Fibroblast of lung (primary cell): Measurements from ENCODE around the gene SHISAL1. TPM values are rescaled to one million over a fixed set of nuclear protein-coding genes. Genes with fewer than 3 reads are reported as not detected.

Experiments
- DNase-seq, 2 donors: peaks; one replicate each; pipeline versions ENCODE4 v3.0.0 to v3.0.0-alpha.2; 2010; ENCODE audit warnings: low read depth in 2 of 2
- H2AFZ ChIP-seq: 2 replicates; pipeline ENCODE4 v1.5.1; 2012; ENCODE audit warnings: low read length, control low read depth, inconsistent platforms
- H3K27ac ChIP-seq: 2 replicates; pipeline ENCODE4 v1.5.1; 2011; ENCODE audit warnings: low read length, control low read depth; ENCODE audit not compliant: insufficient read depth
- H3K27me3 ChIP-seq: 2 replicates; pipeline ENCODE4 v1.5.1; 2011; ENCODE audit warnings: mild to moderate bottlenecking, low read length; ENCODE audit not compliant: control insufficient read depth, insufficient read depth
- H3K36me3 ChIP-seq: 2 replicates; pipeline ENCODE4 v1.5.1; 2011; ENCODE audit warnings: low read length; ENCODE audit not compliant: control insufficient read depth, insufficient read depth
- H3K4me1 ChIP-seq: 2 replicates; pipeline ENCODE4 v1.5.1; 2011; ENCODE audit warnings: low read length; ENCODE audit not compliant: control insufficient read depth, insufficient read depth; ENCODE audit errors: extremely low read depth
- H3K4me2 ChIP-seq: 2 replicates; pipeline ENCODE4 v1.5.1; 2011; ENCODE audit warnings: low read length, control low read depth; ENCODE audit not compliant: insufficient read depth; ENCODE audit errors: extremely low read depth
- H3K4me3 ChIP-seq, 4 experiments: fragments of 200-600 bp in 1 of 4; sonication (generic) in 1 of 4; replicated peaks in 1 of 4; 2 replicates each; pipeline ENCODE4 v1.5.1; 2011 to 2016; ENCODE audit warnings: low read length in 4 of 4, low read depth in 3 of 4, mild to moderate bottlenecking in 3 of 4, control low read depth in 2 of 4, inconsistent platforms in 1 of 4, mixed read lengths in 1 of 4; ENCODE audit not compliant: insufficient read depth in 1 of 4; ENCODE audit errors: control extremely low read depth in 1 of 4
- H3K79me2 ChIP-seq: 2 replicates; pipeline ENCODE4 v1.5.1; 2012; ENCODE audit warnings: mild to moderate bottlenecking, low read length, inconsistent platforms; ENCODE audit not compliant: control insufficient read depth, insufficient read depth
- H3K9ac ChIP-seq: 2 replicates; pipeline ENCODE4 v1.5.1; 2011; ENCODE audit warnings: mild to moderate bottlenecking, low read length, control low read depth; ENCODE audit not compliant: insufficient read depth
- H3K9me3 ChIP-seq: 2 replicates; pipeline ENCODE4 v1.5.1; 2012; ENCODE audit warnings: low read depth, low read length; ENCODE audit not compliant: control insufficient read depth, insufficient read depth
- H4K20me1 ChIP-seq: 2 replicates; pipeline ENCODE4 v1.5.1; 2011; ENCODE audit warnings: low read length; ENCODE audit not compliant: control insufficient read depth, insufficient read depth; ENCODE audit errors: extremely low read depth
- CTCF ChIP-seq, 2 donors: IDR thresholded peaks in 1 of 2; conservative IDR thresholded peaks in 1 of 2; 1 replicate in 1 of 2; 2 replicates in 1 of 2; pipeline ENCODE4 v1.5.1; 2011 to 2012; ENCODE audit warnings: low read length in 2 of 2, control low read depth in 1 of 2, inconsistent platforms in 1 of 2, low read depth in 1 of 2, mild to moderate bottlenecking in 1 of 2
- EZH2 ChIP-seq: IDR thresholded peaks from 2 replicates; pipeline ENCODE4 v1.5.1; 2012; ENCODE audit warnings: low read length, control low read depth, mild to moderate bottlenecking; ENCODE audit errors: missing control alignments
- polyA plus RNA-seq, 2 donors: library from polyadenylated mRNA; depleted of rRNA in 1 of 2; stranded (reverse) in 1 of 2; unstranded in 1 of 2; fragments of >200 nt; gene quantifications; 2 replicates each; pipeline ENCODE4 v1.2.1, GENCODE V29; 2011 to 2012; ENCODE audit warnings: missing spikeins in 1 of 2
- total RNA-seq: library from RNA; depleted of rRNA; stranded (reverse); fragments of >200 nt; gene quantifications from 2 replicates; pipeline ENCODE4 v1.2.1, GENCODE V29; 2014

SHISAL1 gene
- total and polyA plus RNA-seq, 2 donors (not counting 1 experiment from before 2014, with no cell fraction given): 0.73 to 3.5 TPM

DNA sequence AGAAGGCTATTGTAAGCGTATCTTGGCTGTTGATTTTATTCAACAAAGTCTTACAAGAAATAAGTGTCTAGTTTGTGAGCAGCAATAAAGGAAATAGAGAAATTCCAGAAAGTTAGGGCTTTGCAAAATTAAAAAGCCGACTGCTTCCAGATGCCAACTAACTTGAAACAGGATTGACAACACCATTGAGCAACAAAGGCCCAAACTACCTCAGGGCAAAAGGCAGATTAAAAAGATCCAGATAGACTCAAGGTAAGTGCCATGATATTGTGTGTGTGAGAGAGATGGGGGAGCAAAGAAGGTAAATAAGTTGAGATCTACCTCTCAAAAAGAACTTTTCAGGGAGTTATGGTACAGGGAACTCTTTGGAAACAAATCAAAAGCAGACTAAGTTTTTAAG is 82.9 kb downstream of the SHISAL1 start:
- H3K27ac ChIP-seq: no peak overlapping the region
- H4K20me1 ChIP-seq: no peaks in the 10 kb centered on the region
- no peak for DNase-seq
- H3K9me3 ChIP-seq: no peaks in the 10 kb centered on the region
- H3K36me3 ChIP-seq: no peaks in the 10 kb centered on the region
- TF ChIP-seq CTCF (conservative IDR thresholded peaks at IDR 0.05 in 1 of 2, IDR thresholded peaks at IDR 0.05 in 1 of 2; ENCODE audit: low read depth in 1 of 2, low read length in 2 of 2) (no peak), EZH2 (no peak)
- peaks cover 2% of the 10 kb centered on the region for H3K27me3 ChIP-seq
- no peak overlapping the region for H3K4me2 ChIP-seq
- H3K79me2 ChIP-seq: no peaks in the 10 kb centered on the region
- H3K4me1 ChIP-seq: no peaks in the 10 kb centered on the region
- no peak overlapping the region for H3K4me3 ChIP-seq
- no peak overlapping the region for H3K9ac ChIP-seq
- H2AFZ ChIP-seq: no peak overlapping the region

- H3K4me2 ChIP-seq: no peak overlapping the region
- no peak overlapping the region for H2AFZ ChIP-seq
- no peaks in the 10 kb centered on the region for H3K4me1 ChIP-seq
- no peaks in the 10 kb centered on the region for H3K9me3 ChIP-seq
- no peak overlapping the region for H3K27ac ChIP-seq
- TF ChIP-seq CTCF (conservative IDR thresholded peaks at IDR 0.05 in 1 of 2, IDR thresholded peaks at IDR 0.05 in 1 of 2; ENCODE audit: low read depth in 1 of 2, low read length in 2 of 2) (no peak), EZH2 (no peak)
- H3K9ac ChIP-seq: no peak overlapping the region
- H3K4me3 ChIP-seq: no peak overlapping the region
- H4K20me1 ChIP-seq: no peaks in the 10 kb centered on the region
- DNase-seq: no peak
- H3K27me3 ChIP-seq: peaks cover 2% of the 10 kb centered on the region
- H3K79me2 ChIP-seq: no peaks in the 10 kb centered on the region
- H3K36me3 ChIP-seq: no peaks in the 10 kb centered on the region
Observed at GRCh38 chr22:44229331-44229730, 83.4 kb downstream of the SHISAL1 start.

- H3K4me1 ChIP-seq: no peaks in the 10 kb centered on the region
- no peak overlapping the region for H3K27ac ChIP-seq
- H3K4me3 ChIP-seq: no peak overlapping the region
- no peaks in the 10 kb centered on the region for H4K20me1 ChIP-seq
- H3K27me3 ChIP-seq: peaks cover 2% of the 10 kb centered on the region
- H3K9me3 ChIP-seq: no peaks in the 10 kb centered on the region
- no peak for DNase-seq
- H3K4me2 ChIP-seq: no peak overlapping the region
- no peaks in the 10 kb centered on the region for H3K36me3 ChIP-seq
- H3K9ac ChIP-seq: no peak overlapping the region
- H2AFZ ChIP-seq: no peak overlapping the region
- no peaks in the 10 kb centered on the region for H3K79me2 ChIP-seq
- TF ChIP-seq CTCF (conservative IDR thresholded peaks at IDR 0.05 in 1 of 2, IDR thresholded peaks at IDR 0.05 in 1 of 2; ENCODE audit: low read depth in 1 of 2, low read length in 2 of 2) (no peak), EZH2 (no peak)
Observed at GRCh38 chr22:44225812-44226211, 86.9 kb downstream of the SHISAL1 start.
